IMR-90 (cell line): ENCODE results near the gene ELMOD3. TPM values are rescaled to one million over a fixed set of nuclear protein-coding genes. Genes with fewer than 3 reads are reported as not detected.

ENCODE experiments used
- ATAC-seq: fragments of 200-7000 bp; cut with Tn5 transposase; 2 replicates; pipeline ENCODE4 v1.9.1; 2020; ENCODE audit warnings: low read depth, mild to moderate bottlenecking, moderate library complexity
- BruUV-seq: library from RNA; stranded (reverse); fragments of 400-500 nt; replicated peaks from 2 replicates; lab custom pipeline; 2021; lab: Mats Ljungman, UMichigan
- CTCF ChIA-PET: fragments of 300-600 bp; formaldehyde crosslinking; extraction: SDS; loops from one replicate; lab custom pipeline; 2021; ENCODE audit warnings: antibody characterized with exemption; lab: Yijun Ruan, JAX
- POLR2A ChIA-PET: fragments of 300-600 bp; sonication (Branson Sonifier 250); formaldehyde crosslinking; loops from one replicate; lab custom pipeline; 2022; ENCODE audit warnings: antibody characterized with exemption; ENCODE audit not compliant: unreplicated experiment; lab: Charles Lee
- DNase-seq: peaks from one replicate; pipeline ENCODE4 v3.0.0; 2013
- H2AFZ ChIP-seq: replicated peaks from 2 replicates; pipeline ENCODE3; 2013; ENCODE audit warnings: low read length, mild to moderate bottlenecking; ENCODE audit not compliant: poor library complexity
- H2AK5ac ChIP-seq: 2 replicates; pipeline ENCODE4 v1.6.1; 2013; ENCODE audit warnings: low read depth, low read length, inconsistent platforms
- H2AK9ac ChIP-seq: replicated peaks from 2 replicates; pipeline ENCODE3; 2013; ENCODE audit warnings: mild to moderate bottlenecking, low read depth, low read length, moderate library complexity; ENCODE audit not compliant: poor library complexity
- H2BK120ac ChIP-seq: 2 replicates; pipeline ENCODE4 v1.6.1; 2013; ENCODE audit warnings: low read depth, low read length, inconsistent platforms
- H2BK15ac ChIP-seq: 3 replicates; pipeline ENCODE4 v1.6.1; 2013; ENCODE audit warnings: low read depth, low read length, inconsistent platforms
- H2BK20ac ChIP-seq: 2 replicates; pipeline ENCODE4 v1.6.1; 2013; ENCODE audit warnings: low read depth, mild to moderate bottlenecking, inconsistent platforms, low read length, moderate library complexity
- H2BK5ac ChIP-seq: 2 replicates; pipeline ENCODE4 v1.6.1; 2013; ENCODE audit warnings: mild to moderate bottlenecking, low read depth, low read length, inconsistent platforms; ENCODE audit not compliant: poor library complexity, severe bottlenecking
- H3K14ac ChIP-seq: replicated peaks from 2 replicates; pipeline ENCODE4 v1.6.1; 2013; ENCODE audit warnings: low read depth, low read length, inconsistent platforms
- H3K18ac ChIP-seq: 2 replicates; pipeline ENCODE4 v1.6.1; 2013; ENCODE audit warnings: low read depth, low read length, control low read depth
- H3K23ac ChIP-seq: 2 replicates; pipeline ENCODE4 v1.6.1; 2013; ENCODE audit warnings: low read depth, low read length, inconsistent platforms
- H3K27ac ChIP-seq: 2 replicates; pipeline ENCODE4 v1.5.1; 2013; ENCODE audit warnings: mild to moderate bottlenecking, control low read depth, low read length; ENCODE audit not compliant: insufficient read depth
- H3K27me3 ChIP-seq: 2 replicates; pipeline ENCODE4 v1.6.1; 2013; ENCODE audit warnings: low read length; ENCODE audit not compliant: control insufficient read depth, insufficient read depth
- H3K36me3 ChIP-seq: 2 replicates; pipeline ENCODE4 v1.6.1; 2013; ENCODE audit warnings: low read length, mixed read lengths; ENCODE audit not compliant: control insufficient read depth, insufficient read depth
- H3K4ac ChIP-seq: 2 replicates; pipeline ENCODE4 v1.6.1; 2013; ENCODE audit warnings: low read depth, low read length, inconsistent platforms
- H3K4me1 ChIP-seq: 2 replicates; pipeline ENCODE4 v1.6.1; 2013; ENCODE audit warnings: low read length, mixed read lengths; ENCODE audit not compliant: control insufficient read depth, insufficient read depth
- H3K4me2 ChIP-seq: 2 replicates; pipeline ENCODE4 v1.6.1; 2013; ENCODE audit warnings: low read depth, mild to moderate bottlenecking, control low read depth, low read length, moderate library complexity
- H3K4me3 ChIP-seq: 2 replicates; pipeline ENCODE4 v1.5.1; 2013; ENCODE audit warnings: low read depth, mild to moderate bottlenecking, control low read depth, low read length, moderate library complexity; ENCODE audit not compliant: insufficient read depth
- H3K56ac ChIP-seq: 2 replicates; pipeline ENCODE4 v1.6.1; 2013; ENCODE audit warnings: low read length, inconsistent platforms; ENCODE audit not compliant: insufficient read depth; ENCODE audit errors: extremely low read depth
- H3K79me1 ChIP-seq, 2 experiments: 2 replicates each; pipeline ENCODE4 v1.6.1; 2013; ENCODE audit warnings: low read length in 2 of 2, inconsistent platforms in 1 of 2, low read depth in 1 of 2
- H3K9ac ChIP-seq: 2 replicates; pipeline ENCODE4 v1.6.1; 2013; ENCODE audit warnings: low read depth, low read length, control low read depth
- H3K9me1 ChIP-seq: 2 replicates; pipeline ENCODE4 v1.6.1; 2013; ENCODE audit warnings: low read length, inconsistent platforms; ENCODE audit not compliant: insufficient read depth
- H3K9me3 ChIP-seq: 2 replicates; pipeline ENCODE4 v1.6.1; 2013; ENCODE audit warnings: low read length; ENCODE audit not compliant: control insufficient read depth, insufficient read depth
- H4K20me1 ChIP-seq: 2 replicates; pipeline ENCODE4 v1.6.1; 2013; ENCODE audit warnings: low read length, inconsistent platforms; ENCODE audit not compliant: insufficient read depth
- H4K5ac ChIP-seq: 2 replicates; pipeline ENCODE4 v1.6.1; 2013; ENCODE audit warnings: mild to moderate bottlenecking, low read depth, low read length, control low read depth
- H4K8ac ChIP-seq, 2 experiments: 2 replicates each; pipeline ENCODE4 v1.6.1; 2013; ENCODE audit warnings: low read depth in 2 of 2, low read length in 2 of 2, control low read depth in 1 of 2, inconsistent platforms in 1 of 2
- H4K91ac ChIP-seq: 2 replicates; pipeline ENCODE4 v1.6.1; 2013; ENCODE audit warnings: low read depth, low read length, inconsistent platforms; ENCODE audit not compliant: insufficient read depth
- BHLHE40 ChIP-seq: fragments of 150-350 bp; IDR thresholded peaks from 2 replicates; pipeline ENCODE4 v1.6.1; 2016; ENCODE audit warnings: mild to moderate bottlenecking, low read depth, low read length
- WGBS, 2 experiments: methylation state at CpG; one replicate each; pipeline versions ENCODE4 v1.1.5 to v1.1.7; 2013; ENCODE audit warnings: missing lambda C conversion rate in 2 of 2; ENCODE audit not compliant: insufficient read length in 1 of 2; ENCODE audit errors: extremely low coverage in 2 of 2; 5-methylcytosine and 5-hydroxymethylcytosine counted together
- dilution Hi-C: fragments of 300-500 bp; cut with HindIII; formaldehyde crosslinking; loops from one replicate; pipeline ENCODE4 v1.14.3; 2018; ENCODE audit warnings: low sequenced_read_pairs; ENCODE audit not compliant: unreplicated experiment
- in situ Hi-C: fragments of 300-500 bp; cut with MboI; formaldehyde crosslinking; loops from 3 replicates; pipeline ENCODE4 v1.14.3; 2019; ENCODE audit warnings: low sequenced_read_pairs, inconsistent platforms, mixed read lengths
- intact Hi-C: fragments of 100-400 bp; cut with micrococcal nuclease; formaldehyde crosslinking; loops from 2 replicates; pipeline ENCODE4 v1.10.0; 2022
- polyA plus RNA-seq, 3 experiments: library from polyadenylated mRNA; depleted of rRNA; stranded (reverse); fragments of >200 nt; gene quantifications; 2 replicates each; pipeline ENCODE4 v1.2.3, GENCODE V29; 2012; ENCODE audit warnings: low replicate concordance in 1 of 3
- total RNA-seq: library from RNA; depleted of rRNA; stranded (reverse); fragments of >200 nt; gene quantifications from 2 replicates; pipeline ENCODE4 v1.2.3, GENCODE V29; 2012

Gene ELMOD3
- total and polyA plus RNA-seq, 2 of the 4 experiments (the other 2 are of a cell fraction) = 13.1 to 20.7 TPM

- H3K14ac ChIP-seq = no peak overlapping the region
- H2BK20ac ChIP-seq = no peak overlapping the region
- no peaks in the 10 kb centered on the region; the same call in 1 of the 2 replicates for H4K20me1 ChIP-seq
- H3K4me1 ChIP-seq = peaks cover 4% of the 10 kb centered on the region
- no peak overlapping the region for H2AFZ ChIP-seq
- BruUV-seq = no TSS peak
- H2BK15ac ChIP-seq = no peak overlapping the region
- no peak overlapping the region for H4K91ac ChIP-seq
- H2AK9ac ChIP-seq = no peak overlapping the region
- H2BK120ac ChIP-seq = no peak overlapping the region
- H3K27ac ChIP-seq = no peak overlapping the region
- no peak overlapping the region for H2AK5ac ChIP-seq
- H3K36me3 ChIP-seq = peaks cover 21% of the 10 kb centered on the region
- H4K5ac ChIP-seq = no peak overlapping the region
- H3K4me2 ChIP-seq = no peak overlapping the region
- H3K79me1 ChIP-seq = no peaks in the 10 kb centered on the region
- no peak overlapping the region for H3K18ac ChIP-seq
- DNase-seq (no peak), ATAC-seq (no peak)
- no peak overlapping the region for H2BK5ac ChIP-seq
- H3K4ac ChIP-seq = no peak overlapping the region
- dilution Hi-C loops (no loop called here), intact Hi-C loops (no loop called here), in situ Hi-C loops (no loop called here)
- H3K56ac ChIP-seq = no peak overlapping the region
- ChIA-PET POLR2A (no interaction called here), CTCF (no interaction called here)
- no peak for TF ChIP-seq BHLHE40
- WGBS, 2 experiments = 85% methylated on average over 2 of the region's 6 CpGs; no CpG with 5 or more reads in 1 of the 2 experiments
- no peaks in the 10 kb centered on the region for H3K27me3 ChIP-seq
- no peak overlapping the region for H3K9ac ChIP-seq
- no peak overlapping the region for H3K23ac ChIP-seq
- no peaks in the 10 kb centered on the region for H3K9me3 ChIP-seq
- H3K9me1 ChIP-seq = peaks cover 7% of the 10 kb centered on the region; the same call in 1 of the 2 replicates
- H3K4me3 ChIP-seq = no peak overlapping the region
- H4K8ac ChIP-seq = no peak overlapping the region
Observed at GRCh38 chr2:85394976-85395375, 40.4 kb downstream of the ELMOD3 start.
